Measurements from ENCODE around the gene VSIR.

DNA sequence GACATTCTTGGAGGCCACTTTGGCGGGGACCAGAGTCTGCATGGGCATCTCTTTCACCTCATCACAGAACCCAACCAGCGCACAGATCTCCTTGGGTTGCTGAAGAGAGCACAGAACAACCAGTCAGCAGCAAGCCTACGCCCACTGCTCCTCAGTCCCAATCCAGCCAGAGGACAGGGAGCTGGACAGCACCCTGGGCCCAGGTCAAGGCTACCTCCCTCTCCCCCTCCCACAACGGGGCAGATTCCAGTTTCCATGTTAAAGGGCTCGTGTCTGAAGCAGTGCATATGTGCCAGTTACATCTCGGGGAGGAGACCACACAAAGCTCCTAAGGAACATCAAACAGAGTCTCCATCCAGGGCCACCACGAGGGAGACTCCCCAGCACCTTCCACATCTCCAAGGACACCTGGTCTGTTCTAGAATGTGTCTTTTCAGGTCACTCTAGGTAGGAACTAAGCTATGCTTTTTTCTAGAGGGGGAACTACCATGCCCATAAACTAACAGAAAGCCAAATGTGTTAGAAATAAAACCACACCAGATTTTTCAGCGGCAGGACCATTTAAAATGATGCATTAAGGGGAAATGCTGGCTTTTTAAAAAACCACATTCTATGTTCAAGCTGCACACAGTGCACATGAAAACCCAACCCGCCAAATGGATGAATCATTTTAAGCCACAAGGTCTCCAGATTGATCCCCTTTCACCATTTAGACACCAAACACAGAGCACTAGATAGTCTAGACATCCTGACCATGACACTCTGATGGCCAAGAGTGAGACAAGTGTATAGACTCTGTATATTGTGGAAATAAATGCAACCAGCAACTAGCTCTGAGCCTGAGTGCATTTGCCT lies 48.8 kb upstream of the VSIR start:
- TF ChIP-seq, protein P1, sequence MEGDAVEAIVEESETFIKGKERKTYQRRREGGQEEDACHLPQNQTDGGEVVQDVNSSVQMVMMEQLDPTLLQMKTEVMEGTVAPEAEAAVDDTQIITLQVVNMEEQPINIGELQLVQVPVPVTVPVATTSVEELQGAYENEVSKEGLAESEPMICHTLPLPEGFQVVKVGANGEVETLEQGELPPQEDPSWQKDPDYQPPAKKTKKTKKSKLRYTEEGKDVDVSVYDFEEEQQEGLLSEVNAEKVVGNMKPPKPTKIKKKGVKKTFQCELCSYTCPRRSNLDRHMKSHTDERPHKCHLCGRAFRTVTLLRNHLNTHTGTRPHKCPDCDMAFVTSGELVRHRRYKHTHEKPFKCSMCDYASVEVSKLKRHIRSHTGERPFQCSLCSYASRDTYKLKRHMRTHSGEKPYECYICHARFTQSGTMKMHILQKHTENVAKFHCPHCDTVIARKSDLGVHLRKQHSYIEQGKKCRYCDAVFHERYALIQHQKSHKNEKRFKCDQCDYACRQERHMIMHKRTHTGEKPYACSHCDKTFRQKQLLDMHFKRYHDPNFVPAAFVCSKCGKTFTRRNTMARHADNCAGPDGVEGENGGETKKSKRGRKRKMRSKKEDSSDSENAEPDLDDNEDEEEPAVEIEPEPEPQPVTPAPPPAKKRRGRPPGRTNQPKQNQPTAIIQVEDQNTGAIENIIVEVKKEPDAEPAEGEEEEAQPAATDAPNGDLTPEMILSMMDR (IDR thresholded peaks at IDR 0.05), result no peak
- TF ChIP-seq POLR2AphosphoS5 (IDR thresholded peaks at IDR 0.05) (no peak), EP300 (IDR thresholded peaks at IDR 0.05) (no peak)
